Inflammatory macrophage treated with lipopolysaccharide for 4 hours (primary cell): ENCODE results near the gene SKOR2.
A peak's percentile ranks its signal among the peaks of the same experiment; 100 is the strongest.
"Not testable (repeated sequence)": the region's sequence is repeated elsewhere in the genome, so short reads cannot be mapped to it uniquely, and the experiment has no call there.

Experiments
- DNase-seq: peaks from one replicate; pipeline ENCODE4 v3.0.0-alpha.2; 2020

The SKOR2 gene

GRCh38 chr18:47254341-47254939, 3.0 kb upstream of the SKOR2 start:
- DNase-seq = no peak

GRCh38 chr18:47253101-47253654, 1.7 kb upstream of the SKOR2 start:
- DNase-seq = no peak

- DNase-seq = no peak
These were observed 941 bp downstream of the SKOR2 start for GRCh38 chr18:47250391-47251046.

GRCh38 chr18:47249314-47249981, 2.0 kb downstream of the SKOR2 start:
- DNase-seq = no peak

GRCh38 chr18:47248604-47249313, 2.7 kb downstream of the SKOR2 start:
- DNase-seq = no peak

GRCh38 chr18:47248115-47248603, 3.3 kb downstream of the SKOR2 start:
- DNase-seq = no peak

- no peak for DNase-seq
These were observed 3.9 kb downstream of the SKOR2 start for GRCh38 chr18:47247416-47248114.

GRCh38 chr18:47247036-47247415, 4.4 kb downstream of the SKOR2 start:
- DNase-seq = no peak

GRCh38 chr18:47246027-47246971, 5.2 kb downstream of the SKOR2 start:
- no peak for DNase-seq

- no peak for DNase-seq
These were observed 7.4 kb downstream of the SKOR2 start for GRCh38 chr18:47244086-47244485.

GRCh38 chr18:47235096-47235495, 16.4 kb downstream of the SKOR2 start:
- DNase-seq = no peak

- DNase-seq = no peak
These were observed 24.8 kb downstream of the SKOR2 start for GRCh38 chr18:47226660-47227059.

GRCh38 chr18:47215554-47216138, 35.8 kb downstream of the SKOR2 start:
- peak; percentile 35 for DNase-seq

- DNase-seq = no peak
These were observed 42.3 kb downstream of the SKOR2 start for GRCh38 chr18:47209171-47209570.

- no peak for DNase-seq
These were observed 44.4 kb downstream of the SKOR2 start for GRCh38 chr18:47206945-47207637.

- DNase-seq = peak; percentile 47
These were observed 46.4 kb downstream of the SKOR2 start for GRCh38 chr18:47204908-47205522.

GRCh38 chr18:47203626-47204464, 47.6 kb downstream of the SKOR2 start:
- no peak for DNase-seq

GRCh38 chr18:47195961-47196360, 55.5 kb downstream of the SKOR2 start:
- not testable (repeated sequence) for DNase-seq

GRCh38 chr18:47191961-47192360, 59.5 kb downstream of the SKOR2 start:
- DNase-seq = peak; percentile 69
